ENCODE results near the gene DPP6.
"Not testable (repeated sequence)": the region's sequence is repeated elsewhere in the genome, so short reads cannot be mapped to it uniquely, and the experiment has no call there.

DPP6 gene

GRCh38 chr7:154674191-154674590 lies 622.0 kb downstream of the DPP6 start:
- H3K36me3 ChIP-seq (ENCODE audit: control insufficient read depth in 1 of 2, insufficient read depth in 2 of 2, low read length in 2 of 2): no peaks in the 10 kb centered on the region
- no peak overlapping the region for H3K27ac ChIP-seq (ENCODE audit: low read depth, low read length)
- H3K4me1 ChIP-seq (ENCODE audit: control insufficient read depth in 1 of 2, insufficient read depth in 2 of 2, low read length in 2 of 2): no peaks in the 10 kb centered on the region
- H3K4me3 ChIP-seq (ENCODE audit: low read depth in 1 of 2, low read length in 2 of 2): no peak overlapping the region
- H3K27me3 ChIP-seq (ENCODE audit: control insufficient read depth in 1 of 2, insufficient read depth in 2 of 2, low read length in 2 of 2): no peaks in the 10 kb centered on the region
- peaks cover 0 to 8% of the 10 kb centered on the region in 2 donors for H3K9me3 ChIP-seq (ENCODE audit: control insufficient read depth in 1 of 2, low read length in 2 of 2)
- H3K9ac ChIP-seq (ENCODE audit: low read depth in 1 of 2, low read length in 2 of 2): no peak overlapping the region

GRCh38 chr7:154675560-154675959 lies 623.4 kb downstream of the DPP6 start:
- Histone ChIP-seq H3K27ac (ENCODE audit: low read depth, low read length) (no peak overlapping the region), H3K36me3 (ENCODE audit: control insufficient read depth in 1 of 2, insufficient read depth in 2 of 2, low read length in 2 of 2) (no peaks in the 10 kb centered on the region), H3K4me1 (ENCODE audit: control insufficient read depth in 1 of 2, insufficient read depth in 2 of 2, low read length in 2 of 2) (no peaks in the 10 kb centered on the region), H3K9me3 (ENCODE audit: control insufficient read depth in 1 of 2, low read length in 2 of 2) (peaks cover 0 to 8% of the 10 kb centered on the region in 2 donors), H3K9ac (ENCODE audit: low read depth in 1 of 2, low read length in 2 of 2) (no peak overlapping the region), H3K4me3 (ENCODE audit: low read depth in 1 of 2, low read length in 2 of 2) (no peak overlapping the region), H3K27me3 (ENCODE audit: control insufficient read depth in 1 of 2, insufficient read depth in 2 of 2, low read length in 2 of 2) (no peaks in the 10 kb centered on the region)

GRCh38 chr7:154676033-154676421 lies 623.8 kb downstream of the DPP6 start:
- H3K36me3 ChIP-seq (ENCODE audit: control insufficient read depth in 1 of 2, insufficient read depth in 2 of 2, low read length in 2 of 2); H3K27ac ChIP-seq (ENCODE audit: low read depth, low read length); H3K9ac ChIP-seq (ENCODE audit: low read depth in 1 of 2, low read length in 2 of 2); H3K4me3 ChIP-seq (ENCODE audit: low read depth in 1 of 2, low read length in 2 of 2); H3K4me1 ChIP-seq (ENCODE audit: control insufficient read depth in 1 of 2, insufficient read depth in 2 of 2, low read length in 2 of 2); H3K9me3 ChIP-seq (ENCODE audit: control insufficient read depth in 1 of 2, low read length in 2 of 2); H3K27me3 ChIP-seq (ENCODE audit: control insufficient read depth in 1 of 2, insufficient read depth in 2 of 2, low read length in 2 of 2): not testable (repeated sequence)

- Histone ChIP-seq H3K9ac (ENCODE audit: low read depth in 1 of 2, low read length in 2 of 2) (no peak overlapping the region), H3K27ac (ENCODE audit: low read depth, low read length) (no peak overlapping the region), H3K4me3 (ENCODE audit: low read depth in 1 of 2, low read length in 2 of 2) (no peak overlapping the region), H3K27me3 (ENCODE audit: control insufficient read depth in 1 of 2, insufficient read depth in 2 of 2, low read length in 2 of 2) (no peaks in the 10 kb centered on the region), H3K36me3 (ENCODE audit: control insufficient read depth in 1 of 2, insufficient read depth in 2 of 2, low read length in 2 of 2) (no peaks in the 10 kb centered on the region), H3K4me1 (ENCODE audit: control insufficient read depth in 1 of 2, insufficient read depth in 2 of 2, low read length in 2 of 2) (no peaks in the 10 kb centered on the region), H3K9me3 (ENCODE audit: control insufficient read depth in 1 of 2, low read length in 2 of 2) (peaks cover 0 to 8% of the 10 kb centered on the region in 2 donors)
Measured at GRCh38 chr7:154676422-154677073, 624.4 kb downstream of the DPP6 start.

GRCh38 chr7:154677454-154677853 lies 625.3 kb downstream of the DPP6 start:
- Histone ChIP-seq H3K36me3 (ENCODE audit: control insufficient read depth in 1 of 2, insufficient read depth in 2 of 2, low read length in 2 of 2) (no peaks in the 10 kb centered on the region), H3K4me3 (ENCODE audit: low read depth in 1 of 2, low read length in 2 of 2) (no peak overlapping the region), H3K4me1 (ENCODE audit: control insufficient read depth in 1 of 2, insufficient read depth in 2 of 2, low read length in 2 of 2) (no peaks in the 10 kb centered on the region), H3K27ac (ENCODE audit: low read depth, low read length) (no peak overlapping the region), H3K9me3 (ENCODE audit: control insufficient read depth in 1 of 2, low read length in 2 of 2) (peaks cover 0 to 8% of the 10 kb centered on the region in 2 donors), H3K9ac (ENCODE audit: low read depth in 1 of 2, low read length in 2 of 2) (no peak overlapping the region), H3K27me3 (ENCODE audit: control insufficient read depth in 1 of 2, insufficient read depth in 2 of 2, low read length in 2 of 2) (no peaks in the 10 kb centered on the region)

GRCh38 chr7:154678001-154678550 lies 625.9 kb downstream of the DPP6 start:
- not testable (repeated sequence) for H3K4me3 ChIP-seq (ENCODE audit: low read depth in 1 of 2, low read length in 2 of 2); H3K4me1 ChIP-seq (ENCODE audit: control insufficient read depth in 1 of 2, insufficient read depth in 2 of 2, low read length in 2 of 2); H3K9me3 ChIP-seq (ENCODE audit: control insufficient read depth in 1 of 2, low read length in 2 of 2); H3K27me3 ChIP-seq (ENCODE audit: control insufficient read depth in 1 of 2, insufficient read depth in 2 of 2, low read length in 2 of 2); H3K36me3 ChIP-seq (ENCODE audit: control insufficient read depth in 1 of 2, insufficient read depth in 2 of 2, low read length in 2 of 2); H3K27ac ChIP-seq (ENCODE audit: low read depth, low read length); H3K9ac ChIP-seq (ENCODE audit: low read depth in 1 of 2, low read length in 2 of 2)

GRCh38 chr7:154679379-154680053 lies 627.3 kb downstream of the DPP6 start:
- no peaks in the 10 kb centered on the region for H3K36me3 ChIP-seq (ENCODE audit: control insufficient read depth in 1 of 2, insufficient read depth in 2 of 2, low read length in 2 of 2)
- no peak overlapping the region for H3K9ac ChIP-seq (ENCODE audit: low read depth in 1 of 2, low read length in 2 of 2)
- H3K9me3 ChIP-seq (ENCODE audit: control insufficient read depth in 1 of 2, low read length in 2 of 2): peaks cover 0 to 4% of the 10 kb centered on the region in 2 donors
- no peak overlapping the region for H3K27ac ChIP-seq (ENCODE audit: low read depth, low read length)
- no peak overlapping the region for H3K4me3 ChIP-seq (ENCODE audit: low read depth in 1 of 2, low read length in 2 of 2)
- no peaks in the 10 kb centered on the region for H3K27me3 ChIP-seq (ENCODE audit: control insufficient read depth in 1 of 2, insufficient read depth in 2 of 2, low read length in 2 of 2)
- H3K4me1 ChIP-seq (ENCODE audit: control insufficient read depth in 1 of 2, insufficient read depth in 2 of 2, low read length in 2 of 2): no peaks in the 10 kb centered on the region

GRCh38 chr7:154680894-154681659 lies 628.9 kb downstream of the DPP6 start:
- Histone ChIP-seq H3K9ac (ENCODE audit: low read depth in 1 of 2, low read length in 2 of 2) (no peak overlapping the region), H3K4me3 (ENCODE audit: low read depth in 1 of 2, low read length in 2 of 2) (no peak overlapping the region), H3K9me3 (ENCODE audit: control insufficient read depth in 1 of 2, low read length in 2 of 2) (peaks cover 0 to 4% of the 10 kb centered on the region in 2 donors), H3K27me3 (ENCODE audit: control insufficient read depth in 1 of 2, insufficient read depth in 2 of 2, low read length in 2 of 2) (no peaks in the 10 kb centered on the region), H3K36me3 (ENCODE audit: control insufficient read depth in 1 of 2, insufficient read depth in 2 of 2, low read length in 2 of 2) (no peaks in the 10 kb centered on the region), H3K4me1 (ENCODE audit: control insufficient read depth in 1 of 2, insufficient read depth in 2 of 2, low read length in 2 of 2) (no peaks in the 10 kb centered on the region), H3K27ac (ENCODE audit: low read depth, low read length) (no peak overlapping the region)

- H3K9ac ChIP-seq (ENCODE audit: low read depth in 1 of 2, low read length in 2 of 2): no peak overlapping the region
- H3K27ac ChIP-seq (ENCODE audit: low read depth, low read length): no peak overlapping the region
- no peaks in the 10 kb centered on the region for H3K4me1 ChIP-seq (ENCODE audit: control insufficient read depth in 1 of 2, insufficient read depth in 2 of 2, low read length in 2 of 2)
- H3K36me3 ChIP-seq (ENCODE audit: control insufficient read depth in 1 of 2, insufficient read depth in 2 of 2, low read length in 2 of 2): no peaks in the 10 kb centered on the region
- no peaks in the 10 kb centered on the region for H3K27me3 ChIP-seq (ENCODE audit: control insufficient read depth in 1 of 2, insufficient read depth in 2 of 2, low read length in 2 of 2)
- H3K4me3 ChIP-seq (ENCODE audit: low read depth in 1 of 2, low read length in 2 of 2): no peak overlapping the region
- H3K9me3 ChIP-seq (ENCODE audit: control insufficient read depth in 1 of 2, low read length in 2 of 2): no peaks in the 10 kb centered on the region
Measured at GRCh38 chr7:154682003-154682402, 629.8 kb downstream of the DPP6 start.
